Upper lobe of left lung (tissue), 4 donors: ENCODE measurements around the gene GFAP.

Experiments
- CTCF ChIP-seq, 6 experiments: fragments of 450-650 bp in 4 of 6; fragments of 200-600 bp in 2 of 6; sonication (generic) in 2 of 6; IDR thresholded peaks; one replicate each; pipeline ENCODE4 v1.5.1; 2016 to 2019; ENCODE audit warnings: antibody characterized with exemption in 6 of 6
- POLR2AphosphoS5 ChIP-seq, 2 donors: sonication (generic); formaldehyde crosslinking; IDR thresholded peaks; one replicate each; pipeline ENCODE4 v1.5.1; 2017; ENCODE audit warnings: antibody characterized with exemption in 2 of 2

GRCh38 chr17:44952946-44953475, 37.7 kb upstream of the GFAP start:
- TF ChIP-seq CTCF (IDR thresholded peaks at IDR 0.05) (no peak), POLR2AphosphoS5 (IDR thresholded peaks at IDR 0.05) (no peak)
